ENCODE results near the gene PPP4R3C.

DNA sequence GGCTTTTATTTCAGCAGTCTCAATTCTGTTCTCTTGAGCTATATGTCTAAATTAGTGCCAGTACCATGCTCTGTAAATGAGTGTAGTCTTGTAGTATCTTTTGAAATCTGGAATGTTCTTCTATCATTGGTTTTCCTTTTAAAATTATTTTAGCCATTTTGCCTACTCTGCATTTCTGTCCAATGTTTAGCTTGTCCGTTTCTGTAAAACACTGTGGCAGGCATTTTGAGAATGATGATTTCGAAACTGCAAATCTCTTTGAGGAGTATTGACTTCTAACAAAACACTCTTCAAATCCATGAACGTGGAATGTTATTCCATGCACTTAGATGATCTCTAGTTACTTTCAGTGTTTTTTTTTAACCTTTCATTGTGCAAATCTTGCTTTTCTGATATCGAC is 28.3 kb upstream of the PPP4R3C start:
- TF ChIP-seq, protein P1, sequence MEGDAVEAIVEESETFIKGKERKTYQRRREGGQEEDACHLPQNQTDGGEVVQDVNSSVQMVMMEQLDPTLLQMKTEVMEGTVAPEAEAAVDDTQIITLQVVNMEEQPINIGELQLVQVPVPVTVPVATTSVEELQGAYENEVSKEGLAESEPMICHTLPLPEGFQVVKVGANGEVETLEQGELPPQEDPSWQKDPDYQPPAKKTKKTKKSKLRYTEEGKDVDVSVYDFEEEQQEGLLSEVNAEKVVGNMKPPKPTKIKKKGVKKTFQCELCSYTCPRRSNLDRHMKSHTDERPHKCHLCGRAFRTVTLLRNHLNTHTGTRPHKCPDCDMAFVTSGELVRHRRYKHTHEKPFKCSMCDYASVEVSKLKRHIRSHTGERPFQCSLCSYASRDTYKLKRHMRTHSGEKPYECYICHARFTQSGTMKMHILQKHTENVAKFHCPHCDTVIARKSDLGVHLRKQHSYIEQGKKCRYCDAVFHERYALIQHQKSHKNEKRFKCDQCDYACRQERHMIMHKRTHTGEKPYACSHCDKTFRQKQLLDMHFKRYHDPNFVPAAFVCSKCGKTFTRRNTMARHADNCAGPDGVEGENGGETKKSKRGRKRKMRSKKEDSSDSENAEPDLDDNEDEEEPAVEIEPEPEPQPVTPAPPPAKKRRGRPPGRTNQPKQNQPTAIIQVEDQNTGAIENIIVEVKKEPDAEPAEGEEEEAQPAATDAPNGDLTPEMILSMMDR (conservative IDR thresholded peaks at IDR 0.05) = no peak
- TF ChIP-seq EZH2 (IDR thresholded peaks at IDR 0.05; ENCODE audit: low read depth) = no peak
